Measurements from ENCODE around the gene DDX1.

Gene DDX1

DNA sequence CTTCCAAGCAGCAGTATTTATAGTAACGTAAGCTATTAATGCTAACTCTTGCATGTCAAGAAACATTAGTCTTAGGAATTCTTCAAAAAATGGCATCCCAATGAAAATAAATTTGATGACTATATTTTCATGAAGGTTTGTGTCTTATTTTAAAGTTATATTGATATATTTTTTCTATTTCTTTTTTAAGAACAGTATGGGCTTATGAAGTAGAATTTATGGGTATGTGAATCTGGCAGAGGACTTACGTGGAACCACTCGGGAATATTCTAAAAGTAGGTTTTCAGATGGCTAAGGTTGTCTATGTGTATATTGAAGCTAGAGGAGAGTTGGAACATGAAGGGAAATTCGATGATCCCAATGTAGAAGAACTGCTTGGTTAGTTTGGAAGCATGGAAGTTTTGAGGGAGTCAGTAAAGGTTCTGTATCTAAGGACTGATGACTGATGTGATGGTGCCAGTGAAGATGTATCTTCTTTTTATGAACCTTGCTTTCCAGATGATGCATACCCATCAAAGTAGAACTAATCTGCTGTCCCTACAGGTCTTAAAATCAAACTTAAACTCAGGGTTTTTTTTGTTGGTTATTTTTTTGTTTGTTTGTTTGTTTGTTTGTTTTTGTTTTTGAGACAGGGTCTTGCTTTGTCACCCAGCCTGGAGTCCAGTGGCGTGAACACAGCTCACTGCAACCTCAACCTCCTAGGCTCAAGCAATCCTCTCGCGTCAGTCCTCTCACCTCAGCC is 39.5 kb downstream of the DDX1 start:
- no peak for DNase-seq

DNA sequence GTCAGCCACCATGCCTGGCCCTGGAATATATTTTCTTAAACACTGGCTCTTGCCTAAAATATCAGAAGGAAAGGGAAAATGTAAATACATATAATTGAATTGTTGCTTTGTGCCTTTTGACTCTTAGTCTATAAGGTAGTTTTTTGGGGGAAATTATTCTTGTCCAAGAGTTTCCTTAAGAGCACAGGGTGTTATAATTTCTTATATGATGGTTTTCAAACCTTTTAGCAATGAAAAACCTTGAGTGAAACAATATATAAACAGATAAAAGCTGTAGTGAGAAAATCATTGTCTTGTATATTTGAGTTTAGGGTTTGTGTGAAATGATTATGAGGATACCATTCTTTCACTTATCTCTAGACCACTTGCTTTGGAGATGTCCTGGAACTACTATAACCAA is 40.2 kb downstream of the DDX1 start:
- DNase-seq, result no peak

DNA sequence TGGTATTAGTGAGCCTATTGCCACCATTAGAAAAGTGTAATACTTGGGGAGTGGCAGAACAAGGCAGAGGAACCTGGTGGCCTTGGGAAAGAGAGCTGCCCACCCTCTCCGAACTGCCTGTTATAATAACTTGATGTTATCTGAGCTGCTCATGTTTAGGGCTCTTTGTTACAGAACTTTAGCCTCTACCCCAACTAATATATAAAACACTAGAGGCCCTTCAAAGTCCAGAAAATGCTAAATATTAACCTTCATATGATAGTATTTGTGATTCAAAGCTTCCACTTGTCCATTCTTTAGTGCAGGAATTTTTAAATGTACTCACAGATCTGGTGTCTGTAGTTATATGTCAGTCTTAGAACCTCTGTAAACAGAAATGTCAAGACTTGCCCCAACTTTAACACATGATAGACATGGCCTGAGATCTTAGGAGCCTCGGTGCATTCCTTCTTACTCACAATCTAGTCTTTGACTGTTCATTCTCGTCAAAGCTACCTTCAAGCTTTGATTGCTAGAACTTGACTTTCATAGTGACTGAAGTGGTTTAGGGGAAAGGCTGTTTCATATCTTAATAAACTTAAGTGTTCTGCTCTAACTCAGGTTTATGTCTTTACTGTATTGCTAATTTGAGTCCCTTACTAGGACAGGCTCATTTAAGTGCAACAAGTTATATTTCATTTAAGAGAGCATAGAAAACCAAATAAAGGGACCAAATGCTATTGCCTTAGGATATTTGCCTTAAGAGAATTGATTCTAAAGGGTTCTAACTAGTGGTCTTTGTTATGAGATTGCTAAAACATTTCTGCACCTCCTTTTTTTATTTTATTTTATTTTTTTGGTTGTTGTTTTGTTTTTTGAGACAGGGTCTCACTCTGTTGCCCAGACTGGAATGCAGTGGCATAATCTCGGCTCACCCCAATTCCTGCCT is 41.6 kb downstream of the DDX1 start:
- DNase-seq, result no peak

DNA sequence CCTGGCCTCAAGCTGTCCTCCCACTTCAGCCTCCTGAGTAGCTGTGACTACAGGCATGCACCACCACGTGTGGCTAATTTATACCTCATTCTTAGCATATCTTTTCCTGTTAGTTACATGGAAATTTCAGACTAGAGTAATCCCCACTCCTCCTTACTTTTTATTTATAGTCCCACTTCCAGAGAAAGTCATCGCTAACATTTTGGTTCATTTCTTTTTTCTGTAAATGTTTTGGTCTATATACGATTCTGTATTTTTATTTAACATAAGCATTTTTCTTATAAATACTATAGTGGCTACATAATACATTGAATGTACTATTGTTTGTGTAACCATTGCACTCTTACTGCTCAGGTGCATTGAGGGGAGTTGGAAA is 42.3 kb downstream of the DDX1 start:
- no peak for DNase-seq

DNA sequence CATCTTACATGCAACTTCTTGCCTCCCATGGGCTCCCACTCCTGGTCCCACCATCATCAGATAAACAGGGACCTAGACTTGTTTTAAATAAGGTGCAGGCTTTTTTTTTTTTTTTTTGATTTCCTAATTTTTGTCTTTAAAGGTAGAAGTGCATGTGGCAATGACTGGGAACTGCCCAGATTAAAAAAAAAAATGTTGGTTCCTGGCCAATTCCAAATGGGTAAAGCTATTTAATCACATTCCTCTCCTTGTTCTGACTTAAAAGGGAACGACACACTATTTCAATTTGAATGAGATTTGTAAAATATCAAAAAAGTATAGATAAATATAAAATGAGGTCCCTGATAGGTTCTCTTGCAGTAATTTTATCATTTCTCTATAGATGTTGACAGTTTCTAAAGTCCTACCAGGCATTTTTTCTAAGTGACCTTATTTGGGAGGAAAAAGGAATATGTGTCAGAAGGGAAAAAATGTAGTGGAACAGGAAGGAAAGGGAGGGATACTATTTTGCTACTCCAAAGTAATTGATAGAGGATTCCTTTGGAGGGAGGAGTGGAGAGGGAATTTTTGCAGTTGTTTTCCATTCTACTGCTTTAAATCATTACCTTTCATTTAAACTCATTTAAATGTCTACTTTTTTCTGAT is 43.3 kb downstream of the DDX1 start:
- peak; percentile 44 for DNase-seq

DNA sequence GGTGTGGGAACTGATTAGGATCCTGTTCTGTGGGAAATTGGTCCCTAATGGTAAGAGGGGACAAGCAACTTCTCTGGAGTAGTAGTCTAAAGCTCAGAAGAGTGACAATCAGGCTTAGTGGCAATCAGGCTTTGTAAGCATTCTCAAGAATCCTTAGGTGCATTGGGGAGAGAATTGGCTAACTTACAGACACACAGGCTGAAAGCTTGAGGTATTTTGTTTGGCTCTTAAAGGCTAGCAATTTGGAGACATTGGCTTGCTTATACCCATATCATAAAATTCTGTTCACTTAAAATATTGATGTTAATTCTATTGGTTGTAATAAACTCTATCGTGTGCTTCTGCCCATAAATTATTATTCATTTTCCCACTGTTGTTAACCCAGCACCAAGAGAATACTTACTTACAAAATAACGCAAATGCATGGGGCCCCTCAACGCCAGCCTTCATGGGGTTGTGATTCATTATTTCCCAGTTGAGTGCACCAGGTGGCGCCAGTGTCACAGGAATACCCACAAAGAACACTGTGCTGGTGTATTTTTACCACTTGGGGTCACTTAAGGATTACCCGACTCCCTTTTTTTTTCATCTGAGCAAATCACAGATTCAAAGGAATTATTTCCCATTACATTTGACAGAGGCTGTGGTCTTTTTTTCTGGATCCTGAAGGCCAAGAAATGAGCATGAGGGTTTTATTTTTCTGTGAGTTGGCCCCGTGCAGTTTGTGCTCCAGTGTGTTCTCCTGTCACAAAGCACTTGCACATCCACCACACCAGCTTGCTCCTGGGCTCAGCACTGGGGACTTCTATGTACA is 45.5 kb downstream of the DDX1 start:
- peak; percentile 66 for DNase-seq

DNA sequence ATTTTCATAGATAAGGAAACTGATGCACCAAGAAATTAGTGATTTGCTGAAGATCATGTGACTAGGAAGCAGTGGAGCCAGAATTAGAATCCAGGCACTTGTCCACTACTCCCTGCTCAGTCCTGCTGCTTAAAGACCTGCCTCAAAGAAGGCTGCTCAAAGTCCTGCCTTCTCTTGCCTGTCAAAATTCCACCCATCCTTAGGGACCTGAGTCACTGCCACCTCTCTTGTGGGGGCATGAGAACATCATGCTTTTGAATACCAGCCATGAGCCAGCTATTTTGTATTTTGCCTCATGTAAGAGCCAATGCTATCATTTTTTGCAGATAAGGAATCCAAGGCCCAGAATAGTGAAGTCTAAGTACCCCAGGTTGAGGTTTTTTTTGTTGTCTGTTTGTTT is 47.1 kb downstream of the DDX1 start:
- DNase-seq, result peak; percentile 68

DNA sequence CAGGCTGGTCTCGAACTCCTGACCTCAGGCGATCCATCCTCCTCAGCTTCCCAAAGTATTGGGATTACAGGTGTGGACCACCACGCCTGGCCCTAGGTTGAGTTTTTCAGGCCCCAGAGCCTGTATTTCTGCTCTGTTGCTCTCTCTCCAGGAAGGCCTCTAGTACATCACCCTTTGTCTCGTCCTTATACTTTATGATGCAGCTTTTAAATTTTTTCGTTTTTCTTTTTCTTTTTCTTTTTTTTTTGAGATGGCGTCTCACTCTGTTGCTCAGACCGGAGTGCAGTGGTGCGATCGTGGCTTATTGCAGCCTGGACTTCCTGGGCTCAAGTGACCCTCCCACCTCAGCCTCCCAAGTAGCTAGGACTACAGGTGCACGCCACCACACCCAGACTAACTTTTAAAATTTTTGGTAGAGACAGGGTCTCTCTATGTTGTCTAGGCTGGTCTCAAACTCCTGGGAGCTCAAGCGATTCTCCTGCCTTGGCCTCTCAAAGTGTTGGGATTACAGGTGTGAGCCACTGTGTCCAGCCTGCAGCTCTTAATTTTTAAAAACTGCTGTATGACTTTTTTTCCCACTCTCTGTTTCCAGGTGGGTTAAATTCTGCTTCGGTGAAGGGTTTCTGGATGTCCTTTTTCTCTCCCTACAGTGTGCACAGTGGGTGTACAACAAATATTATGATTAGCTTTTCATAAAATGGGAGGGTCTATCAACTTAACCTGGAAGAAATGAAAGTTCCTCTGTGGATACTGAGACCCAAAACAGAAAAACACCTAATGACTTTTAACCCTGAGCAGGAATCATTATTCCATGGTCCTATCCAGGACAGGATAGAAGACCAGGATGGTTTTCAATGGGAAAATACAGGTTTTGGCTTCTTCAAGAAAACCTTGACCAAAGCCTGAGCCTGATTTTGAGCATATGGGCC is 47.9 kb downstream of the DDX1 start:
- DNase-seq, result no peak

DNA sequence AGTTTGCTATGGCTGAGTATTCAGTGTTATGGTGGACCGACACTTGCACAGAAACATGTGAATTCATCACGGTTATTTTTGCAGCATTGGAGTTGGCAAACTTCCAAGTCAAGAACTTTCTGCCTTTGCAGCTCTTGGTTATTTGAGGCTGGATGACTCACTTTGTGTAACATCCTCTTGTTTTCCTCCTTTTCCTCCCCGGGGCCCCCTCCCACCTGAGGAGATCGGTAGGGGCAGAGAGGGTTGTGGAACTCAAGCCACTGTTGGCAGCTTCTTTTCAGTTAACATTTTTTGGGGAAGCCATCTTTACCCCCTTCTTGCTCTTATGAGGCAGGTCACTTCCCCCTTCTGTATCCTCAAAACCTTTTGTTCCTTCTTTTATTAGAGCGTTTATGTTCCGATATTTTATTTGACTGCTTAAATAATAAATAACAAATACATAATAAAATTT is 48.6 kb downstream of the DDX1 start:
- DNase-seq, result peak; percentile 80

DNA sequence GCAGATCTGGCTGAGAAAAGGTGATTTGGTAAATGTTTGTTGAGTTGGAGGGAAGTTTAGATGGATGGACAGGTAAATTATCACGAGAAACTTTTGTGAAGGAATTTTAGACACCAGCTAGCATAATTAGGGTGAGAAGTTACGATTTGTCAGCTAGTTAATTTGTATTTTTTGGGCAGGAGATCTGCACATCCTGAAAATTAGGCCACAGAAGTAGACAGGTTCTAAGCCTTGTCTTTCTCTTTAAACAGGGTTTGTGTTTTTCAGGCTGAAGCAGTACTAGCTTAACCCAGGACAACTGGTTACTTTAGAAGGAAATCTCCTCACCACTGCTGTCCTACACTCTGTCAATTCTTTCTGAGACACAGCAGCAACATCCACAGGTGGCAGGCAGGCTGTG is 49.1 kb downstream of the DDX1 start:
- no peak for DNase-seq

DNA sequence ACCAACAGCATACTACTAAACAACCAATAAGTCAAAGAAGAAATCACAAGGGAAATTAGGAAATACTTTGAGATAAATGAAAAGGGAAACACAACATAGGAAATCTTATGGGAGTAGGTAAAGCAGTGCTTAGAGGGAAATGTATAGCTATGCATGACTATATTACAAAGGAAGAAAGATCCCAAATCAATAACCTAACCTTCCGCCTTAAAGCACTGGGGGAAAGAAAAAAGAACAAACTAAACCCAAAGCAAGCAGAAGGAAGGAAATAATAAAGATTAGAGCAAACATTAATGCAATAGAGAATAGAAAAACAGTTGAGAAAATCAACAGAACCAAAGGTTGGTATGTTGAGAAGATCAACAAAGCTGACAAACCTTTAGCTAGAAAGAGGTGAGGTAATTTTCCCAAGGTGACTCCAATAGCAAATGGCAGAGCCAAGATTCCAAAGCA is 49.9 kb downstream of the DDX1 start:
- no peak for DNase-seq

DNA sequence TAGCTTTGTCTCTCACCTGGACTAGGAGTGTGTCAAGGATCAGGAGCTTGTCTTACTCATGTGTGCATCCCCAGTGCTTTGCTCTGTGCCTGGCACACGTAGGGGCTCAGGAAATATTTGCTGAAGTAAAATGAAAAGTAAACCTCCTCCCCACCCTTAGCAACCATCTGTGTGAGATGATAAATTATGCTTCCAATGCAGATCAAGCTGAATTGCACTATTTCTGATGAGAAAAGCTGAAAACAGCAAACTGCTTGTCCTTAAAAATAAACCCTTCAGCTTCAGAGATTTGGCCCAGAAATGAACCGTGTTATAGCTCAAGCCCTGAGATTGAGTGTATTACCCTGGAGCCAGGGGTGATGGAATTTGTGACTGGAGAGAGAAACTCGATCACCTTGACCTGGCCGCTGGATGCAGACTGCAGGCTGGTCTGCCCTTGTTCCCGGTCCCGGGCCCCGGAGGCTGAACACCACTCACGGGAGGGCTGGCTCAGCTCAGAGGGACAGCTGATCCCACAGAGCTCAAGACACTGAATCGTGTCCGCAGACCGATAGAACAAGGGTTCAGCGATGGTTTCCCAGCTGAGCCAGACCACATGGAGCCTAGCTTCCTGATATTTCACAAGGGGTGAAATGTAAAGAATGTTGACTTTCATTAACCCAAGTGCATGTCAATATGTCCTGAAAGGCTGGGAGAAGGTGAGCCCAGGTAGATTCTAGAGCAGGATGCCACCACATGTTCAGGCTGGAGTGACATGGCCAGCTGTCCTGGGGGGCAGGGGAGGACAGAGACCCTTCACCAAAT is 50.5 kb downstream of the DDX1 start:
- DNase-seq, result peak; percentile 2

DNA sequence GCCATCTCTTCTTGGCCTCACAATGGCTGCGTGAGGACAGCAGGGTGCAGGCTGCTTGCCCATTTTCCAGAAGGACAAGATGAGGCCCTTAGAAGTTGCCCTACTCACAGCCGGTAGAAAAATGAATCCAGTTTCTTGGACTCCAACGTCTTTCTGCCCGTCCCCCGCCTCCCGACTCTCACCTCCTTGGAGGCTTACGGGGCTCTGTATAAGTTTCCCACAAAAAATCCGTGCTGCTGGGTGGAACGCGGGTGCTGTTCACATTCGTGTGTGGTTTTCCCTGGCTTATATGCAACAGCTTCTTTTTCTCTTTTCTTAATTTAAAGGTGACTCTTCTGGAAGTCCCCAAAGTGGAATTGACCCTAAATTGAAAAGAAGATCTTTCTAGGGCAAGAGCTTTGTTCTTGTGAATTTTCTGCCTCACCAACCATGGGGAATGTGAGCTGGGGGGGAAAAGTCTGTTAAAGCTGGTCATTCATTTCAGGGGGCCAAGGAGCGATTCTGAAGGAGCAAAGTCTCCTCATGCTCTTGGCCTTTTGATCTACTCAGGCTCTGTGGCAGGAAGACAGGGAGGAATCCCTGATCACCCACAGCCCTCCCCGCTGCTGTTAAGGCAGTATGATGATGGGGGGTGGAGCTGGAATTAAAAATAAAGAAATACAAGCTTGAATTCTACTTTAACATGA is 51.3 kb downstream of the DDX1 start:
- DNase-seq, result no peak

DNA sequence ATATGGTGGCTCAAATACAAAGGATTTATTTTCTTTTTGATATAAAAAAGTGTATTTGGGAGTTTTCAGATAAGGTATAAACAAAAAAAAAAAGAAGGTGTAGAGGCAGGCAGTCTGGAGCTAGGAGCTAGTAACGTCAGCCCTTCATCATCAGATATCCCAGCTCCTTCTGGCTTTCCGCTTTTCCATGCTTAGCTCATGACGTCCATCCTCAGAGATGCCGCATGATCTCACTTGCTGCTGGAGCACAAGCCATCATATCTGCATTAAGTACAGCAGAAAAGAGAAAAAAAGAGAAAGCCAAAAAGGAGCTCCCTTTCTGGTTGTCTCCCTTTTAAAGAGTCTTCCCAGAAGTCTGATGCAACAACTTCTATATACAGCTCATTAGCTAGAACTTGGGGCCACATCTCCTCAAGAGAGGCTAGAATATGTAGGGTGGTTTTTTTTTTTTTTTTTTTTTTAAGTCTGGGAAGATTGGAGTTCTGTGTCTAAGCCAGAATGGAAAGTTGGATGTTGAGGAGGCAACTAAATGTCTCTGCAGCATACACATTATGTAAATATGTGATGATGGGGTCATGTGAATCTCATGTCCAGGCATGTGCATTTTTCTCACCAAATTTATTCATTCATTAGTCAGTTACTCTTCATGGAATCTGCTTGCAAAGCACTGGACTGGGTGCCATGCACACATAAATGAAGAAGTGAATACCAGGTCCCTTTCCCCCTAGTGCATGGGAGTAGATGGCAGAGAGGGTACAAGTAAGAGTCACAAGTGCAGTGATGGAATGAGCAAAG is 52.3 kb downstream of the DDX1 start:
- DNase-seq, result no peak

DNA sequence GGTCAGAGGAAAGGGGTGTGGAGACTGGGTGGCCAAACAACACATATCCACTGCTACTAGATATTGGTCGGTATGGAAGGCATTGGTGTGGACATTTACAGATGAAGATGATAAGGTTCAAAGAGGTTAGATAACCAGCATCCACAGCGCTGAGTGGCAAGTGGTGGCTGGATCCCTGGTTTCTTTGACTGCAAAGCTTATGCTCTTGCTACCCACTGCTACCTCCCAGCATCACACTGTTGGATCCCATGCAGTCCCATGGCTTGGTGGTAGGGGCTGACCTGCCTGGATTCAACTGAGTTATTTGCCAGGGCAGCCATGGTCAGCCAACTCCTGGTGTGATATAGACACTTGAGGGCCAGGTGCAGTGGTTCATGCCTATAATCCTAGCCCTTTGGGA is 53.6 kb downstream of the DDX1 start:
- DNase-seq, result no peak

DNA sequence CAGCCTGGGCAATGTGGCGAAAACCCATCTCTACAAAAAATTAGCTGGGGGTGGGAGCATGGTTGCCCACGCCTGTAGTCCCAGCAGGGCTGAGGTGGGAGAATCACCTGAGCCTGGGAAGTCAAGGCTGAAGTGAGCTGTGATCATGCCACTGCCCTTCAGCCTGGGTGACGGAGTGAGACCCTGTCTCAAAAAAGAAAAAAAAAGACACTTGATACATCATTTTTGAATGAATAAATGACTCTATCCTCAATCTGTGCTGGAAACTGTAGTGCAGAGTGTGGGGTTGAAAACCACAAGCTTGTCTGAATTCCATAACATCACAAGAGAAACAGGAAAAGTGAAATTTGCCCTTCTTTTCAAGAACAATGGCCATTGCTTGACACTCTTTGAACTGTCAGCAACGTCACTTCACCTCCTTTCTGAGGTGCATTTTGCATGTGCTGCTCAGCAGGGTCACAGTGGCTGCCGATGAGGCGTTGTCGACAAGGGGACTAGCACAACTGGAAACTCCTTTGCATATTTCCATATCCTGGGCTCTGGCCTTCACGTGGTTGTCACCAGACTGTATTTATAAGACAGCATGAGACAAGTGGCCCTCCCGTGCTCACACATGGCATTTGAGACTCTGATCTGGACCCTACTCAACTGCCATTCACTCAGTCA is 54.2 kb downstream of the DDX1 start:
- no peak for DNase-seq

DNA sequence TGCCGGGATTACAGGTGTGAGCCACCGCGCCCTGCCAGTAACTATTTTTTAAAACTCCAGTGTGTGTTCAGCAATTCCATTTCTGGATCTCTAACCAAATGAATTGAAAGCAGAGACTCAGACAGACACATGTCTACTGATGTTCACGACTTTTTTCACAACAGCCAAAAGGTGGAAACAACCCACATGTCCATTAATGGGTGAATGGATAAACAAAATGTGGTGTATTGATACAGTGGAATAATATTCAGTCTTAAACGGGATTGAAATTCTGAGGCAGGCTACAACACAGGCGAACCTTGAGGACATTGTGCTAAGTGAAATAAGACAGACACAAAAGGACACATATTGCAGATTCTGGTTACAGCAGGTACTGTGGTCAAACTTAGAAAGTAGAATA is 55.0 kb downstream of the DDX1 start:
- DNase-seq, result no peak

Data from fibroblast of skin of right biceps (primary cell).